Epidermal melanocyte (primary cell): ENCODE results near the gene MSTN.
"Not testable (repeated sequence)": the region's sequence is repeated elsewhere in the genome, so short reads cannot be mapped to it uniquely, and the experiment has no call there.

Experiments
- DNase-seq: peaks from one replicate; pipeline ENCODE4 v3.0.0; 2011; ENCODE audit warnings: low spot score; ENCODE audit not compliant: insufficient read length

Gene MSTN

DNA sequence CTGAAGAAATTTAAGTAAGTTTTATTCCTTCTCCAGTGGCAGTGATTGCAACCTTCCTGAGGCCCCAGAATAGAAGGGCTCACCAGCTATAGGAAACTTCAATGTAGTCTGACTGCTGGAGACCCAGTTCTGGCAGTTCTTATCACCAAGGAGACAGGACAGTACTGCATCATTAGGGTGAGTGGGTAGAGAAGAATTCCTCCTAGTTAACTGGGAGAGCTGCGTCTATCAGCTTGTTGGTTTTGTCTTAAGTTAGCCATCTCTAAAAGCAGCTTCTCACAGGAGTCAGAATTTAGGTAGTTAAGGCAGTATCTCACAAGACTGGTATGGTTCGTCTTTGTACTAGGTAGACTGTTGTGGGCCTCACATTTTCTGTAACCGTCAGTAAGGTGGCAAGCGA, 3.3 kb upstream of the MSTN start:
- no peak for DNase-seq

DNA sequence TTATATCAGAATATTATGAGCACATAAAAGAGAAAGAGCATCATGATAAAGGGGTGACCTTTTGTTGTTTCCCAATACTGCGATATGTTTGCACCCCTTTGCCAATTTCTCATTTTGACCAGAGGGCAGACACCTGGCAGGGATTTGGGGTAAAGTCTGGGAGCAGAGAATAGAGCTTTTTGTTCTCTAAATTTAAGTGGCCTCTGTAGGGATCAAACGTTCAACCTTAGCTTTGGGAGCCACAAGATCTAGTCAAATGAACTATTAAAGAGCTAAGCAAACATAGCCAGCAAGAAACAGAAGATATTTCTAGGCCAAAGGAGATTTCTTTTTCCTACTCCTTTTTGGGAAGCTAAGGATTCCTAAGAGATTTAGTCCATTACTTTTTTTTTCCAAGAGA, 1.1 kb upstream of the MSTN start:
- DNase-seq: no peak

- no peak for DNase-seq
These were observed 476 bp downstream of the MSTN start for GRCh38 chr2:190062053-190062452.

- DNase-seq: no peak
These were observed 1.9 kb downstream of the MSTN start for GRCh38 chr2:190060626-190061025.

GRCh38 chr2:190060019-190060418, 2.5 kb downstream of the MSTN start:
- DNase-seq: no peak

- DNase-seq: no peak
These were observed 9.1 kb downstream of the MSTN start for GRCh38 chr2:190053426-190053825.

DNA sequence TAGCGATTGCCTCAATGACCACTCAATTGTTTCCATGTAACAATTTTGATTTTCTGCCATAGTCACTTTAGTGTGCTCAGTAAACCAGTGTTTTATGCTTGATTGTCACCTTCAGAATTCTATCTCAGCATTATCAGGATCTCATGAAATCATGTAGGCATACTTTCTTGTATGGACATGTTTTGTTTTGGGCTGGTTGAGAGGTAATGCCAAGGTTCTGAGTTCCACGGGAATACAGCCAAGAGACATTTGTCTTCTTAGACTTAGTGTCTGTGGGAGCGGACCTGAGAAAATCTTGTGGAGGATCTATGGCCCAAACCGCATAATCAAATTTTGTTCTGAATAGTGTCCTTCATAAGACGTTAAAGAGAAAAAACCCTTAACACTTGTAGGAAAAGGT, 10.2 kb downstream of the MSTN start:
- DNase-seq: no peak

DNA sequence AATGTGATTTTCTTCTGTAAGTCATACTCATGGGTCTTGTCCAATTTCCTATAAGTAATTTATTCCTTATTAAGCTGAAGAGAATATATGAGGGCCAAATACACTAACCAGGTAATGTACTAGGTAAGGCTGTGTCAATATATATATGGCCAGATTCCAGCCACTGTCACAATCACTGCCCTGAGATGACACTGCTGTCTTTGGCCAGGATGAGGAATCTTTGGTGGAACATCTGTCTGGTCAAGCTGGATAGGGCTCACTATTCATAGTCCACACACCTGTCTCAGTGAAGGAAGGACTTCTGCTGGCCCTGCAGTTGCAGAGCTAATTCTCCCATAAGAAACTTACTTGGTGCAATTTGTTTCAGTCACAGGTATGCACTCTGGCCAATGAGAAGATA, 11.3 kb downstream of the MSTN start:
- no peak for DNase-seq

DNA sequence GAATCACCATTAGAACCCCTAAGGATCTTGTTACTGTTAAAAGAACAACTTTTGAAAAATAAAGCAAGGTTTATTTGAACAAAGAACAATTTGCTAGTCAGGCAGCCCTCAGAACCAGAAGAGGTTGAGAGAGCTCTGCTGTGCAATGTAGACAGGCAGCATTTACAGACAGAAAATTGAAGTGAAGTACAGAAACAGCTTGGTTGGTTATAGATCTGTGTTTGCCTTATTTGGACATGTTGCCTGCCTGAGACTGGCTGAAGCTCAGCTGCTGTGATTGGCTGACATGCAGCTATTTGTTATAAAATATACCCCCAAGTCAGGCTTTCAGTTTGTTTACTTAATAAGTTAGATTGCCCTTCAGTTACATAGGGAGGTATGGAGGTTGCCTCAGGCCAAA, 12.5 kb downstream of the MSTN start:
- DNase-seq: no peak

DNA sequence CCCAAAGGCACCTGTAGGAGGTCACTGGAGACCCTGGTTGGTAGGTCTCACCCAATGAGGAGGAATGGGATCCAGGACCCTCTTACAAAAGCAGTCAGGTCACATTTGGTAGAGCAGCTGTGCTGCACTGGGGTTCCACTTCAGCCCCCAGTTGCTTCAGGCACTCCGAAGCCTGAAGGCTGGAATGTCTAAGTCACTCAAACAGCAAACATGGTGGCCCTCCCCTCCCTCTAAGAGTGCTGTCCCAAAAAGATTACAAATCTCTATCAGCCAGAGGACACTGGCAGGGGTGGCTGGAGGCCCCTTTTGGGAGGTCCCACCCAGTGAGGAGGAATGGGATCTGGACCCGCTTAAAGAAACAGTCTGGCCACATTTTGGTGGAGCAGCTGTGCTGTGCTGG, 17.7 kb downstream of the MSTN start:
- DNase-seq: no peak

DNA sequence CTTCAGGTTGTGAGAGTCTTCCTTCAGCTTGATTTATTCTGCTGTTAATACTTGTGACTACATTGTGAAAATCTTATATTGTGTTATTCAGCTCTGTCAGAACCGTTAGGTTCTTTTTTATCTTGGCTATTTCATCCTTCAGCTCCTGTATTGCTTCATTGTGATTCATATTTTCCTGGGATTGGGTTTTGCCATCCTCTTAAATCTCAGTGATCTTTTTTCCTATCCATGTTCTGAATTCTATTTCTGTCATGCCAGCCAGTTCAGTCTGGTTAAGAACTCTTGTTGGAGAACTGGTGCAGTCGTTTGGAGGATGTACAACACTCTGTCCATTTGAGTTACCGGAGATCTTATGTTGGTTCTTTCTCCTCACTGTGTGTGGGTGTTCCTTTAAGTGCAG, 19.1 kb downstream of the MSTN start:
- no peak for DNase-seq

DNA sequence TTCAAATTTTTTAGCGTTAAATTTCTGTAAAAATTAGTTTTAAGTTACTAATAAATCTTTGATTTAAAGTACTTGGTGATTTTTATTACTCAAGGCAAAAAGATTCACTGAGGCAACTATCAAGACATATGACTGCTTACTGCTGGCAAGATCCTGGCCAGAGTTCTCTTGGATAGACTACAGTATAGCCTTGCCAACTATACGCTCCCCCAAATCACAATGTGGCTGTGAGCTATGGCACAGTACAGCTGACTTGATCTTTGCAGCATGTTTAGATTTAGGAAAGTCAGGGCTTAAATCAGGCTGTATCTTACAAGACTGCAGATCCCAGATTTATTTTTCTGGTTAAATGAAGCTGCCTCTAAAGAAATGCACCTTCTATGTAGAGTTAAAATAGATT, 26.5 kb downstream of the MSTN start:
- DNase-seq: no peak

GRCh38 chr2:190034417-190034816, 28.1 kb downstream of the MSTN start:
- not testable (repeated sequence) for DNase-seq

DNA sequence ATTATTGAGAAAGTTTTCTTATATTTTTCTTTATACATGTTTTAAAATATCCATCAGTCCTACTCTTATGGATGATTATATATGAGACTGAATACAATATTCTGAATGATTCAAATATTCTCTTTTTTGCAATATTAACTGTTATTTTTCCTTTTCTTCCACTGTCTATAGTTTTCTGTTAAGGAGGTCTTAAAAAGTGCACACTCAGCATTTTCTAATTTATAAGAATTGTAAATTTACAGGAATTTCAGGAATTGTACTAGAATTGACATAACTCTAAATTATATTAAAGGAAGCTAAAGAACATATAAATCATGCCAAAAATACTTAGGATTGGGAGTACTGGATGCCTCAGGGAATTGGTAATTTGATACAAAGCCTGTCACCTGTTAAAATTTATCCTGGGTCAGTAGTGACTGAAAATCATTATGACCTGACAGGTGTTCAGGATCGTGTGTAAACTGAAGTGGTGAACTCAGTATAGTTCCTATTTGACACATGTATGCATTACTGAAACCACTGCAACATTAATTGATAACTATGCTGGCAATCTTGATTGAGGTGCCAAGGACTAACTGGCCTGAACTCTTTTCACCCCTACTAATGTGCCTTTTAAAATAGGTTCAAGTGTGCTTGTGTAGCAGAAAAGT, 30.4 kb downstream of the MSTN start:
- no peak for DNase-seq

- no peak for DNase-seq
These were observed 38.7 kb downstream of the MSTN start for GRCh38 chr2:190023860-190024259.

- no peak for DNase-seq
These were observed 41.8 kb downstream of the MSTN start for GRCh38 chr2:190020720-190021119.

DNA sequence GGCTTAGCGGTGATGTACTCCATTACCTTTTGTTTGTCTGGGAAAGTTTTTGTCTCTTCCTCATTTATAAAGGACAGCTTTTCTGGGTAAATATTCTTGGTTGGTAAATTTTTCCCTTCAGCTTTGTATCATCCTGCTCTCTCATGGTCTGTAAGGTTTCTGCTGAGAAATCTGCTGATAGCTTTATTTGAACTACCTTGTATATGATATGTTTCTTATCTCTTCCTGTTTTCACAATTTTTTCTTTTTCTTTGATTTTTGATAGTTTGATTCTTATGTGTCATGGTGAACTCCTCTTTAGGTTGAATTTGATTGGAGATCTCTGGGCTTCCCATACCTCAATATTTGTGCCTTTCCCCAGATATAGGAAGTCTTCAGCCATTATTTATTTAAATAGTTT, 44.7 kb downstream of the MSTN start:
- DNase-seq: no peak

DNA sequence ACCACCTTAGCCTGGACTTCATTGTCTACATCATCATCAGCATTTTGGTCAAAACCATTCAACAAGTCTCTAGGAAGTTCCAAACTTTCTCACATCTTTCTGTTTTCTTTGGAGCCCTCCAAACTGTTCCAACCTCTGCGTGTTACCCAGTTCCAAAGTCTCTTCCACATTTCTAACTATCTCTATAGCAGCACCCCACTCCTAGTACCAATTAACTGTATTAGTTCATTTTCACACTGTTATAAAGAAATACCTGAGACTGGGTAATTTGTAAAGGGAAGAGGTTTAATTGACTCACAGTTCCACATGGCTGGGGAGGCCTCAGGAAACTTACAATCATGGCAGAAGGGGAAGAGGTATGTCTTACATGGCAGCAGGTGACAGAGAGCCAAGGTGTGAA, 46.6 kb downstream of the MSTN start:
- not testable (repeated sequence) for DNase-seq
